Endothelial cell of umbilical vein (primary cell): ENCODE data around the gene CYP4F8. TPM values are rescaled to one million over a fixed set of nuclear protein-coding genes. Genes with fewer than 3 reads are reported as not detected.

Experiments used
- BruUV-seq: library from RNA; stranded (reverse); fragments of 400-500 nt; replicated peaks from 2 replicates; lab custom pipeline; 2021; lab: Mats Ljungman, UMichigan
- CTCF ChIA-PET: fragments of 300-600, 350-600 bp; sonication (Branson Sonifier 250); formaldehyde crosslinking; loops from one replicate; lab custom pipeline; 2021; ENCODE audit warnings: antibody characterized with exemption, inconsistent platforms; lab: Charles Lee
- POLR2A ChIA-PET: fragments of 300-600, 350-600 bp; sonication (Branson Sonifier 250); formaldehyde crosslinking; loops from one replicate; lab custom pipeline; 2021; ENCODE audit warnings: antibody characterized with exemption, inconsistent platforms; lab: Charles Lee
- DNase-seq: peaks from one replicate; pipeline ENCODE4 v3.0.0-alpha.2; 2011; ENCODE audit warnings: low read depth, low spot score
- FAIRE-seq: peaks from 2 replicates; lab custom pipeline; 2011; peaks lifted over from hg19 to GRCh38; lab: Jason Lieb, UNC
- H2AFZ ChIP-seq: 2 replicates; pipeline ENCODE4 v1.6.0; 2012; ENCODE audit warnings: low read depth, low read length, control low read depth, inconsistent platforms
- H3K27ac ChIP-seq: 2 replicates; pipeline ENCODE4 v1.5.1; 2011; ENCODE audit warnings: low read depth, mild to moderate bottlenecking, control low read depth, low read length, moderate library complexity; ENCODE audit not compliant: insufficient read depth
- H3K27me3 ChIP-seq, 2 experiments: 2 replicates each; pipeline versions ENCODE4 v1.6.0 to v1.6.1; 2011; ENCODE audit warnings: low read length in 2 of 2, mixed read lengths in 1 of 2; ENCODE audit not compliant: control insufficient read depth in 2 of 2, insufficient read depth in 2 of 2
- H3K36me3 ChIP-seq, 2 experiments: 2 replicates in 1 of 2; 3 replicates in 1 of 2; pipeline ENCODE4 v1.5.1; 2011; ENCODE audit warnings: low read length in 2 of 2, mild to moderate bottlenecking in 1 of 2, moderate library complexity in 1 of 2; ENCODE audit not compliant: control insufficient read depth in 2 of 2, insufficient read depth in 2 of 2; ENCODE audit errors: extremely low read depth in 1 of 2
- H3K4me1 ChIP-seq: 3 replicates; pipeline ENCODE4 v1.5.1; 2011; ENCODE audit warnings: mild to moderate bottlenecking, low read length; ENCODE audit not compliant: control insufficient read depth, insufficient read depth; ENCODE audit errors: extremely low read depth
- H3K4me2 ChIP-seq: 2 replicates; pipeline ENCODE4 v1.6.1; 2011; ENCODE audit warnings: low read length, control low read depth, mixed read lengths; ENCODE audit not compliant: insufficient read depth
- H3K4me3 ChIP-seq, 3 experiments: fragments of 200-600 bp in 1 of 3; sonication (generic), shearing (Covaris generic) in 1 of 3; replicated peaks in 1 of 3; 2 replicates each; pipeline ENCODE4 v1.5.1; 2011 to 2016; ENCODE audit warnings: control low read depth in 3 of 3, low read length in 3 of 3, mild to moderate bottlenecking in 2 of 3, inconsistent platforms in 1 of 3, low read depth in 1 of 3, moderate library complexity in 1 of 3; ENCODE audit not compliant: insufficient read depth in 1 of 3
- H3K79me2 ChIP-seq: 2 replicates; pipeline ENCODE4 v1.6.0; 2012; ENCODE audit warnings: low read length, inconsistent platforms; ENCODE audit not compliant: control insufficient read depth, insufficient read depth
- H3K9ac ChIP-seq: replicated peaks from 2 replicates; pipeline ENCODE3; 2011; ENCODE audit warnings: low read length, control low read depth; ENCODE audit not compliant: insufficient read depth; ENCODE audit errors: extremely low read depth
- H3K9me1 ChIP-seq: replicated peaks from 3 replicates; pipeline ENCODE4 v1.6.0; 2011; ENCODE audit warnings: mild to moderate bottlenecking, low read length; ENCODE audit not compliant: control insufficient read depth, insufficient read depth; ENCODE audit errors: extremely low read depth
- H3K9me3 ChIP-seq: replicated peaks from 2 replicates; pipeline ENCODE4 v1.5.1; 2012; ENCODE audit warnings: low read length, inconsistent platforms; ENCODE audit not compliant: control insufficient read depth, insufficient read depth
- H4K20me1 ChIP-seq: replicated peaks from 2 replicates; pipeline ENCODE3; 2011; ENCODE audit warnings: mild to moderate bottlenecking, low read length; ENCODE audit not compliant: control insufficient read depth, insufficient read depth; ENCODE audit errors: extremely low read depth
- CTCF ChIP-seq, 2 donors: IDR thresholded peaks; 1 replicate in 1 of 2; 2 replicates in 1 of 2; pipeline ENCODE4 v1.5.1; 2011; ENCODE audit warnings: low read length in 2 of 2, mild to moderate bottlenecking in 2 of 2, moderate library complexity in 2 of 2, control low read depth in 1 of 2, inconsistent platforms in 1 of 2, low read depth in 1 of 2; ENCODE audit not compliant: insufficient read depth in 1 of 2; ENCODE audit errors: extremely low read depth in 1 of 2
- EZH2 ChIP-seq: IDR thresholded peaks from 2 replicates; pipeline ENCODE4 v1.6.1; 2012; ENCODE audit warnings: borderline replicate concordance, low read depth, mild to moderate bottlenecking, moderate library complexity, low read length, inconsistent platforms; ENCODE audit not compliant: severe bottlenecking
- FOS ChIP-seq: IDR thresholded peaks from 2 replicates; pipeline ENCODE4 v1.6.1; 2011; ENCODE audit warnings: mild to moderate bottlenecking, low read length, moderate library complexity, borderline replicate concordance; ENCODE audit not compliant: insufficient read depth
- GATA2 ChIP-seq: IDR thresholded peaks from 2 replicates; pipeline ENCODE4 v1.7.0; 2011; ENCODE audit warnings: low read depth, mild to moderate bottlenecking, moderate library complexity, mixed read lengths, low read length; ENCODE audit not compliant: insufficient read length, insufficient read depth
- JUN ChIP-seq: IDR thresholded peaks from 2 replicates; pipeline ENCODE4 v1.6.1; 2011; ENCODE audit warnings: borderline replicate concordance, low read depth; ENCODE audit not compliant: insufficient read length, insufficient read depth
- MAX ChIP-seq: IDR thresholded peaks from 2 replicates; pipeline ENCODE4 v1.6.1; 2011; ENCODE audit not compliant: insufficient read depth, insufficient read length
- MYC ChIP-seq: IDR thresholded peaks from one replicate; pipeline ENCODE4 v1.6.1; 2011; ENCODE audit warnings: mild to moderate bottlenecking, low read depth, low read length
- POLR2A ChIP-seq: IDR thresholded peaks from 2 replicates; pipeline ENCODE4 v1.6.1; 2012; ENCODE audit warnings: low read depth, mild to moderate bottlenecking, control low read depth, low read length
- POLR2AphosphoS5 ChIP-seq: IDR thresholded peaks from 2 replicates; pipeline ENCODE4 v1.6.1; 2012; ENCODE audit warnings: low read depth, mild to moderate bottlenecking, control low read depth, low read length, moderate library complexity; ENCODE audit not compliant: insufficient read depth
- dilution Hi-C: fragments of 300-500 bp; cut with MboI; formaldehyde crosslinking; loops from one replicate; pipeline ENCODE4 v1.15.0; 2019; ENCODE audit warnings: low sequenced_read_pairs; ENCODE audit not compliant: extremely low pct_ligation_motif_present
- intact Hi-C: fragments of 100-400 bp; cut with micrococcal nuclease; formaldehyde crosslinking; loops from one replicate; pipeline ENCODE4 v1.10.0; 2022
- polyA plus RNA-seq, 4 experiments: library from polyadenylated mRNA; depleted of rRNA in 3 of 4; stranded (reverse) in 3 of 4; unstranded in 1 of 4; fragments of >200 nt; gene quantifications; 2 replicates each; pipeline versions ENCODE4 v1.2.1 to v1.2.3, GENCODE V29; 2011 to 2012; ENCODE audit warnings: missing spikeins in 1 of 4
- total RNA-seq: library from RNA; stranded (reverse); gene quantifications from 2 replicates; pipeline ENCODE4 v1.2.3, GENCODE V29; 2021

Gene CYP4F8
- total and polyA plus RNA-seq, 2 donors (not counting 3 experiments of a cell fraction or from before 2014, with no cell fraction given), result not detected

GRCh38 chr19:15621801-15622200, 6.8 kb downstream of the CYP4F8 start:
- POLR2A ChIA-PET, result no interaction called here
- BruUV-seq, result no TSS peak
- no peak overlapping the region for H3K4me2 ChIP-seq
- no peak overlapping the region for H2AFZ ChIP-seq
- no peaks in the 10 kb centered on the region for H4K20me1 ChIP-seq
- no peak overlapping the region for H3K4me3 ChIP-seq
- FAIRE-seq (no peak), DNase-seq (no peak)
- dilution Hi-C loops, result no loop called here
- no peak overlapping the region for H3K9ac ChIP-seq
- H3K9me3 ChIP-seq, result no peaks in the 10 kb centered on the region
- no peaks in the 10 kb centered on the region for H3K36me3 ChIP-seq
- intact Hi-C loops, result no loop called here
- no peak for TF ChIP-seq POLR2A
- TF ChIP-seq GATA2, result no peak
- TF ChIP-seq CTCF (IDR thresholded peaks at IDR 0.05; ENCODE audit: extremely low read depth in 1 of 2, insufficient read depth in 1 of 2, low read depth in 1 of 2, low read length in 2 of 2), result no peak
- no peak for TF ChIP-seq JUN
- no peak for TF ChIP-seq MAX
- no peak for TF ChIP-seq POLR2AphosphoS5
- no peak for TF ChIP-seq FOS
- TF ChIP-seq EZH2, result no peak
- no peak for TF ChIP-seq MYC
- no peaks in the 10 kb centered on the region for H3K79me2 ChIP-seq
- H3K4me1 ChIP-seq, result no peaks in the 10 kb centered on the region
- H3K9me1 ChIP-seq, result no peaks in the 10 kb centered on the region
- H3K27me3 ChIP-seq, result no peaks in the 10 kb centered on the region
- no peak overlapping the region for H3K27ac ChIP-seq
- CTCF ChIA-PET, result no interaction called here
